H9 (cell line): ENCODE measurements around the gene ZSCAN1. TPM values are rescaled to one million over a fixed set of nuclear protein-coding genes. Genes with fewer than 3 reads are reported as not detected.

ENCODE experiments used
- DNase-seq: peaks from one replicate; pipeline ENCODE4 v3.0.0-alpha.2; 2017
- H2AFZ ChIP-seq: one replicate; pipeline ENCODE4 v1.6.1; 2013; ENCODE audit warnings: mild to moderate bottlenecking, low read length, control low read depth, moderate library complexity
- H2AK5ac ChIP-seq: 2 replicates; pipeline ENCODE4 v1.6.1; 2013; ENCODE audit warnings: low read length, control low read depth, mixed read lengths; ENCODE audit not compliant: insufficient read length
- H2BK120ac ChIP-seq: one replicate; pipeline ENCODE4 v1.6.1; 2013; ENCODE audit warnings: low read depth, mild to moderate bottlenecking, low read length, control low read depth, inconsistent platforms; ENCODE audit not compliant: poor library complexity, severe bottlenecking
- H2BK12ac ChIP-seq: 2 replicates; pipeline ENCODE4 v1.6.1; 2013; ENCODE audit warnings: low read length, control low read depth, mixed read lengths, low read depth; ENCODE audit not compliant: insufficient read length
- H2BK15ac ChIP-seq: 2 replicates; pipeline ENCODE4 v1.6.1; 2013; ENCODE audit warnings: low read depth, low read length, control low read depth
- H2BK20ac ChIP-seq: one replicate; pipeline ENCODE4 v1.6.1; 2013; ENCODE audit warnings: low read depth, mild to moderate bottlenecking, low read length, control low read depth, inconsistent platforms; ENCODE audit not compliant: poor library complexity, severe bottlenecking
- H2BK5ac ChIP-seq: 2 replicates; pipeline ENCODE4 v1.6.1; 2013; ENCODE audit warnings: low read length, control low read depth, mixed read lengths; ENCODE audit not compliant: insufficient read length
- H3K14ac ChIP-seq: 2 replicates; pipeline ENCODE4 v1.6.1; 2013; ENCODE audit warnings: low read length, control low read depth; ENCODE audit not compliant: insufficient read depth
- H3K18ac ChIP-seq: 2 replicates; pipeline ENCODE4 v1.6.1; 2013; ENCODE audit warnings: low read depth, mild to moderate bottlenecking, mixed read lengths, low read length, control low read depth; ENCODE audit not compliant: insufficient read length
- H3K23ac ChIP-seq: 2 replicates; pipeline ENCODE4 v1.6.1; 2013; ENCODE audit warnings: low read length, control low read depth, mixed read lengths, low read depth; ENCODE audit not compliant: insufficient read length
- H3K23me2 ChIP-seq: 2 replicates; pipeline ENCODE4 v1.6.1; 2013; ENCODE audit warnings: low read depth, mild to moderate bottlenecking, mixed read lengths, low read length, control low read depth; ENCODE audit not compliant: insufficient read length, poor library complexity, severe bottlenecking
- H3K27ac ChIP-seq: 2 replicates; pipeline ENCODE4 v1.5.1; 2013; ENCODE audit warnings: low read length, control low read depth, mixed read lengths, low read depth; ENCODE audit not compliant: insufficient read length
- H3K27me3 ChIP-seq: 2 replicates; pipeline ENCODE4 v1.6.1; 2013; ENCODE audit warnings: low read length, control low read depth, inconsistent platforms; ENCODE audit not compliant: insufficient read depth
- H3K4ac ChIP-seq: 2 replicates; pipeline ENCODE4 v1.6.1; 2013; ENCODE audit warnings: low read depth, mild to moderate bottlenecking, control low read depth, inconsistent platforms, low read length, moderate library complexity
- H3K4me1 ChIP-seq: 2 replicates; pipeline ENCODE4 v1.6.1; 2013; ENCODE audit warnings: low read length, control low read depth, inconsistent platforms; ENCODE audit not compliant: insufficient read depth
- H3K4me2 ChIP-seq: 2 replicates; pipeline ENCODE4 v1.6.1; 2013; ENCODE audit warnings: low read length, control low read depth, mixed read lengths; ENCODE audit not compliant: insufficient read length, insufficient read depth
- H3K56ac ChIP-seq: 2 replicates; pipeline ENCODE4 v1.6.1; 2013; ENCODE audit warnings: low read depth, mild to moderate bottlenecking, mixed read lengths, low read length, control low read depth; ENCODE audit not compliant: insufficient read length
- H3K79me1 ChIP-seq: 2 replicates; pipeline ENCODE4 v1.6.1; 2013; ENCODE audit warnings: low read depth, mild to moderate bottlenecking, moderate library complexity, low read length, control low read depth, inconsistent platforms; ENCODE audit not compliant: insufficient read depth, poor library complexity, severe bottlenecking
- H3K79me2 ChIP-seq: 2 replicates; pipeline ENCODE4 v1.6.1; 2013; ENCODE audit warnings: low read length, control low read depth, inconsistent platforms; ENCODE audit not compliant: insufficient read depth
- H3K9ac ChIP-seq: 2 replicates; pipeline ENCODE4 v1.6.1; 2013; ENCODE audit warnings: low read length, control low read depth, mixed read lengths; ENCODE audit not compliant: insufficient read length; ENCODE audit errors: extremely low read depth
- H3K9me3 ChIP-seq: one replicate; pipeline ENCODE4 v1.6.1; 2013; ENCODE audit warnings: low read depth, low read length, inconsistent platforms; ENCODE audit not compliant: control insufficient read depth
- H3T11ph ChIP-seq: one replicate; pipeline ENCODE4 v1.6.1; 2013; ENCODE audit warnings: mild to moderate bottlenecking, low read length, control low read depth, inconsistent platforms
- H4K20me1 ChIP-seq: one replicate; pipeline ENCODE4 v1.6.1; 2013; ENCODE audit not compliant: control insufficient read depth, insufficient read length, insufficient read depth
- H4K5ac ChIP-seq: 2 replicates; pipeline ENCODE4 v1.6.1; 2013; ENCODE audit warnings: low read depth, mild to moderate bottlenecking, mixed read lengths, low read length, control low read depth; ENCODE audit not compliant: insufficient read length
- H4K8ac ChIP-seq: replicated peaks from 2 replicates; pipeline ENCODE4 v1.6.1; 2013; ENCODE audit warnings: low read length, control low read depth, mixed read lengths, low read depth; ENCODE audit not compliant: insufficient read length
- H4K91ac ChIP-seq: 2 replicates; pipeline ENCODE4 v1.6.1; 2013; ENCODE audit warnings: low read depth, mild to moderate bottlenecking, moderate library complexity, mixed read lengths, low read length, control low read depth; ENCODE audit not compliant: insufficient read length
- H3K27ac Mint-ChIP-seq, 3 experiments: 2 replicates in 2 of 3; 3 replicates in 1 of 3; pipeline ENCODE4 v1.8.0; 2020 to 2021; ENCODE audit warnings: mixed read lengths in 3 of 3, mild to moderate bottlenecking in 1 of 3, moderate library complexity in 1 of 3
- H3K27me3 Mint-ChIP-seq: 2 replicates; pipeline ENCODE4 v1.8.0; 2021; ENCODE audit warnings: low read depth, mild to moderate bottlenecking, moderate library complexity, mixed read lengths
- H3K36me3 Mint-ChIP-seq, 3 experiments: 2 replicates in 2 of 3; 3 replicates in 1 of 3; pipeline ENCODE4 v1.8.0; 2020 to 2021; ENCODE audit warnings: low read depth in 3 of 3, mixed read lengths in 3 of 3; ENCODE audit not compliant: insufficient read depth in 1 of 3
- H3K4me1 Mint-ChIP-seq, 2 experiments: 2 replicates each; pipeline ENCODE4 v1.8.0; 2020; ENCODE audit warnings: mixed read lengths in 2 of 2
- H3K4me3 Mint-ChIP-seq, 2 experiments: 2 replicates in 1 of 2; 3 replicates in 1 of 2; pipeline ENCODE4 v1.8.0; 2020 to 2021; ENCODE audit warnings: mild to moderate bottlenecking in 2 of 2, mixed read lengths in 2 of 2, moderate library complexity in 1 of 2
- H3K9me3 Mint-ChIP-seq, 2 experiments: 2 replicates in 1 of 2; 3 replicates in 1 of 2; pipeline ENCODE4 v1.8.0; 2020; ENCODE audit warnings: mild to moderate bottlenecking in 2 of 2, mixed read lengths in 2 of 2, moderate library complexity in 1 of 2
- CTCF ChIP-seq: fragments of 200-600 bp; sonication (generic); conservative IDR thresholded peaks from 3 replicates; pipeline ENCODE4 v1.8.0; 2021; ENCODE audit warnings: antibody characterized with exemption, mild to moderate bottlenecking
- WGBS: extraction: QIAGEN DNeasy Blood & Tissue Kit; methylation state at CpG from one replicate; pipeline ENCODE4 v1.1.7; 2013; ENCODE audit warnings: missing lambda C conversion rate, low lambda C conversion rate, mixed read lengths; ENCODE audit not compliant: insufficient read length; ENCODE audit errors: extremely low coverage; 5-methylcytosine and 5-hydroxymethylcytosine counted together
- total RNA-seq: library from RNA; stranded (reverse); gene quantifications from 2 replicates; pipeline ENCODE4 v1.2.1, GENCODE V29; 2021

ZSCAN1 gene
- total RNA-seq, 1 experiment from 2014 or later: 1.2 TPM

- Histone ChIP-seq H2BK5ac (no peak overlapping the region), H2BK20ac (no peak overlapping the region), H4K8ac (no peak overlapping the region), H3K4me1 (no peaks in the 10 kb centered on the region), H2AK5ac (no peak overlapping the region), H3K18ac (no peak overlapping the region), H3K23ac (no peak overlapping the region), H2AFZ (no peak overlapping the region), H3K4me2 (no peak overlapping the region), H3K9ac (no peak overlapping the region), H4K5ac (no peak overlapping the region), H3K23me2 (no peaks in the 10 kb centered on the region), H3K27ac (no peak overlapping the region), H3K56ac (no peak overlapping the region), H3K79me1 (peaks cover 2% of the 10 kb centered on the region), H2BK120ac (no peak overlapping the region), H4K20me1 (no peaks in the 10 kb centered on the region), H3K79me2 (no peaks in the 10 kb centered on the region; the same call in 1 of the 2 replicates), H3K4ac (no peak overlapping the region), H3K27me3 (no peaks in the 10 kb centered on the region), H3K14ac (no peak overlapping the region), H2BK15ac (no peak overlapping the region), H4K91ac (no peak overlapping the region), H3K9me3 (peaks cover 23% of the 10 kb centered on the region), H3T11ph (no peak overlapping the region), H2BK12ac (no peak overlapping the region)
- no peaks in the 10 kb centered on the region for H3K27me3 Mint-ChIP-seq
- peaks cover 83 to 85% (median 84%) of the 10 kb centered on the region in 3 experiments for H3K36me3 Mint-ChIP-seq
- no peak overlapping the region for H3K27ac Mint-ChIP-seq
- peak overlapping the region in 1 of 2 experiments; percentile 32; a peak in 1 of 5 replicates for H3K4me3 Mint-ChIP-seq
- no peaks in the 10 kb centered on the region for H3K4me1 Mint-ChIP-seq
- H3K9me3 Mint-ChIP-seq: peaks cover 47 to 85% of the 10 kb centered on the region in 2 experiments
- TF ChIP-seq CTCF: no peak
- no peak for DNase-seq
- WGBS: no CpG with 5 or more reads among the region's 1 CpG
Measured at GRCh38 chr19:57992841-57993240, 41.0 kb upstream of the ZSCAN1 start.
